GM12891 (cell line): Measurements from ENCODE around the gene FNTB.
A peak's percentile ranks its signal among the peaks of the same experiment; 100 is the strongest.

Experiments used
- DNase-seq: peaks from one replicate; pipeline ENCODE4 v3.0.0; 2011; ENCODE audit warnings: low spot score; ENCODE audit not compliant: insufficient read length
- FAIRE-seq: peaks from 2 replicates; lab custom pipeline; 2011; peaks lifted over from hg19 to GRCh38; lab: Jason Lieb, UNC
- PAX5 ChIP-seq: IDR thresholded peaks from 2 replicates; pipeline ENCODE4 v1.6.1; 2011; ENCODE audit warnings: low read length, moderate library complexity, mild to moderate bottlenecking; ENCODE audit not compliant: insufficient read depth, severe bottlenecking
- POLR2A ChIP-seq: IDR thresholded peaks from 2 replicates; pipeline ENCODE4 v1.6.1; 2011; ENCODE audit warnings: low read depth, low read length, control low read depth
- POLR2AphosphoS5 ChIP-seq: IDR thresholded peaks from 2 replicates; pipeline ENCODE4 v1.6.1; 2011; ENCODE audit warnings: low read depth, low read length, control low read depth
- POU2F2 ChIP-seq: IDR thresholded peaks from 2 replicates; pipeline ENCODE4 v1.6.1; 2011; ENCODE audit warnings: low read depth, mild to moderate bottlenecking, control low read depth, low read length, moderate library complexity
- SPI1 ChIP-seq: IDR thresholded peaks from 2 replicates; pipeline ENCODE4 v1.6.1; 2011; ENCODE audit warnings: low read depth, low read length, control low read depth
- TAF1 ChIP-seq: IDR thresholded peaks from 2 replicates; pipeline ENCODE4 v1.6.1; 2011; ENCODE audit warnings: low read depth, low read length, control low read depth

Gene FNTB

GRCh38 chr14:64952598-64953309, 33.9 kb upstream of the FNTB start:
- FAIRE-seq, result peak; percentile 87
- TF ChIP-seq SPI1 (no peak), POLR2AphosphoS5 (no peak)
- peak; percentile 54 for DNase-seq

- DNase-seq (no peak), FAIRE-seq (no peak)
- no peak for TF ChIP-seq POLR2AphosphoS5
- no peak for TF ChIP-seq PAX5
- TF ChIP-seq TAF1, result no peak
- no peak for TF ChIP-seq POU2F2
- TF ChIP-seq SPI1, result no peak
- TF ChIP-seq POLR2A, result no peak
Observed at GRCh38 chr14:64953310-64953654, 33.4 kb upstream of the FNTB start.

GRCh38 chr14:64953661-64954060, 33.0 kb upstream of the FNTB start:
- no peak for DNase-seq
- no peak for TF ChIP-seq POLR2A
- TF ChIP-seq SPI1, result no peak
- TF ChIP-seq PAX5, result no peak
- TF ChIP-seq POLR2AphosphoS5, result no peak
- no peak for TF ChIP-seq TAF1
- no peak for TF ChIP-seq POU2F2
- no peak for FAIRE-seq

GRCh38 chr14:64954491-64955240, 32.0 kb upstream of the FNTB start:
- TF ChIP-seq SPI1 (no peak), POLR2AphosphoS5 (no peak), POLR2A (no peak), POU2F2 (no peak), PAX5 (no peak), TAF1 (no peak)
- FAIRE-seq, result no peak
- no peak for DNase-seq

GRCh38 chr14:64955297-64955696, 31.4 kb upstream of the FNTB start:
- no peak for FAIRE-seq
- DNase-seq, result no peak
- TF ChIP-seq POLR2A (no peak), TAF1 (no peak), POLR2AphosphoS5 (no peak), PAX5 (no peak), SPI1 (no peak), POU2F2 (no peak)

GRCh38 chr14:64956697-64957406, 29.8 kb upstream of the FNTB start:
- DNase-seq (no peak), FAIRE-seq (no peak)
- TF ChIP-seq PAX5, result no peak
- no peak for TF ChIP-seq TAF1
- no peak for TF ChIP-seq SPI1
- no peak for TF ChIP-seq POLR2AphosphoS5
- no peak for TF ChIP-seq POLR2A
- no peak for TF ChIP-seq POU2F2

- no peak for DNase-seq
- FAIRE-seq, result no peak
- TF ChIP-seq POLR2A, result no peak
- TF ChIP-seq PAX5, result no peak
- TF ChIP-seq POU2F2, result no peak
- no peak for TF ChIP-seq SPI1
- TF ChIP-seq TAF1, result no peak
- TF ChIP-seq POLR2AphosphoS5, result no peak
Observed at GRCh38 chr14:64958201-64958600, 28.5 kb upstream of the FNTB start.

GRCh38 chr14:64958743-64959142, 28.0 kb upstream of the FNTB start:
- no peak for TF ChIP-seq TAF1
- TF ChIP-seq POU2F2, result no peak
- no peak for TF ChIP-seq POLR2A
- no peak for TF ChIP-seq SPI1
- no peak for TF ChIP-seq POLR2AphosphoS5
- TF ChIP-seq PAX5, result no peak
- DNase-seq (no peak), FAIRE-seq (no peak)

GRCh38 chr14:64960762-64961276, 25.9 kb upstream of the FNTB start:
- no peak for DNase-seq
- no peak for TF ChIP-seq TAF1
- peak; percentile 30 for TF ChIP-seq SPI1
- no peak for FAIRE-seq

- no peak for TF ChIP-seq POLR2AphosphoS5
- TF ChIP-seq POLR2A, result no peak
- TF ChIP-seq SPI1, result no peak; the same call in 1 of the 2 replicates
- TF ChIP-seq PAX5, result no peak
- TF ChIP-seq POU2F2, result no peak
- FAIRE-seq (no peak), DNase-seq (no peak)
Observed at GRCh38 chr14:64963611-64964010, 23.1 kb upstream of the FNTB start.
